Vein endothelial cell (primary cell): Measurements from ENCODE around the gene THOP1. TPM values are rescaled to one million over a fixed set of nuclear protein-coding genes. Genes with fewer than 3 reads are reported as not detected.

Source experiments
- total RNA-seq: library from RNA; depleted of rRNA; stranded (reverse); fragments of >200 nt; gene quantifications from 2 replicates; pipeline ENCODE4 v1.2.3, GENCODE V29; 2012

THOP1 gene
- total RNA-seq: 116 and 130 TPM in 2 replicates

GRCh38 chr19:2785244-2785997, at the start of gene THOP1:
Gene THOP1, plus strand, starts transcription at chr19:2785503. Its CDS starts 160 bp downstream, at chr19:2785663.

DNA sequence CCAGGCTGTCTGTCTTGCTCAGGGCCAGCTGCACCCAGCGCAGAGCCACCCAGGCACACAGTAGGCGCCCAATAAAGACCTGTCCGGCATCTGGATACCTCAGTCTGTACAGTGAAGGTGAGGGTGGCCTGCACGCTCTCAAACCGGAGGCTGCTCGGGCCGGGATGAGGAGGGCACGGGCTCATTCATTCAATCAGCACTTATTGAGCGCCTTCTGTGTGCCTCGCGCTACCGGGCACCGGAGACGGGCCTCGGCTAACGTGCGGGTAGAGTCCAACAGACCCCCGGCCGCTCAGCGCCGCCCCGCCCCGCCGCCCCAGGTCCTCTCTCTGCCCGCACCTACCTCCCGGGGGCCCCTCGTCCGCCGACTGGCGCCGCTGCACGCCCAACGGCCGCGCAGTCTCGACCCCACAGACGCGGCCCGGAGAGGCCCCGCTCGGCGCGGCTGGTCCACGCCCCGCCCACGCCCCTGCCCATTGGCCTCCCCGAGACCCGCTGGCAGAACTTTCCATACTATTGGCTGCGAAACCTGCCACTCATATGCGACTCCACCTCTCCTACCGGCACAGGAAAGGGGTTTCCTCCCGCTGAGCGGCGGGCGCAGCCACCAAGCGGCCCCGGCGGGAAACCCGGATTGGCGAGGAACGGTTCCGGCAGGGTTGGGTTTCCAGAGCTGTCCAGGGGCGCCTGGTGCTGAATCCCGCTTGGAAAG, 45.5 kb upstream of the THOP1 start, which contains the start of gene SLC39A3:
SLC39A3 (minus strand) TSS at position 416 of the 712 bp plus-strand sequence. CDS start 2,760 bp downstream, outside the sequence.

DNA sequence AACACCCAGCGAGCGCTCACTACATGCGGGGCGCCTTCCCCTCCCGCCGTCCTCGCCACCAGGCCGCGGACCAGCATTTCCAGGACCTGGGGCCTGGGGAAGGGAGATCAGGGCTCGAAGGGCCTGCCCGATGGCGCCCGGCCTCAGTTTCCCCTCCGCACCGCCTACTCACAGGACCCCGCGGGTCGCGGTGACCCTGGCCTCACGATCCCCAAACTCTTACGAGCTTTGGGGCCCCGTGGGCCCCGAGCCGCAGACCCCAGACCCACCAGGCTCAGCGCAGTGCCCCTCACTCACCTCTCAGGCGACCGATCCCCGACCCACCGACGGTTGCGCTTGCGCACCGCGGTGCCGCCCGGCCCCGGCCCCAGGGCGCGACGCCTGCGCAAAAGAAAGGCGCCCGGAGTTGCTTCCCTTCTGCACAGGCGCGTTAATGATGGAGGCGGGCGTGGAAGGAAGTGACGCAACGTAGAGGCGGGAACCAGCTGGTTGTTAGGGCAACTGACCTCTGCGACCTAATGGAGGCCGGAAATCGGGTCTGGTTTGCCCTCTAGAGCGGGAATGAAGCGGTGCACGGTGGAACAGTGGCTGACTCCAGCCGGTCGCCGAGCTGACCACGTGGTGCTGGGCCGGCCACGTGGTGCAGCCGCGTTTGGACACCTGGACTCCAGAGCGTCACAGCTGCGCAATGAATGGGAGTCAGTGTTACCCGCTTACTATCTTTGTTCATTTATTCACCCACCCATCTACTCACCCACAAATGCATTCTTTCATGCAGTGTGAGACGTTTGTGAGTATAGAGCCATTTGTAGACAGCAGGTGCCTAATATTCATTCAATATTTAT, 2.1 kb upstream of the THOP1 start, which contains the start of gene SGTA:
SGTA (minus strand) TSS at position 338 of the 845 bp plus-strand sequence. CDS start 14,205 bp downstream, outside the sequence.

DNA sequence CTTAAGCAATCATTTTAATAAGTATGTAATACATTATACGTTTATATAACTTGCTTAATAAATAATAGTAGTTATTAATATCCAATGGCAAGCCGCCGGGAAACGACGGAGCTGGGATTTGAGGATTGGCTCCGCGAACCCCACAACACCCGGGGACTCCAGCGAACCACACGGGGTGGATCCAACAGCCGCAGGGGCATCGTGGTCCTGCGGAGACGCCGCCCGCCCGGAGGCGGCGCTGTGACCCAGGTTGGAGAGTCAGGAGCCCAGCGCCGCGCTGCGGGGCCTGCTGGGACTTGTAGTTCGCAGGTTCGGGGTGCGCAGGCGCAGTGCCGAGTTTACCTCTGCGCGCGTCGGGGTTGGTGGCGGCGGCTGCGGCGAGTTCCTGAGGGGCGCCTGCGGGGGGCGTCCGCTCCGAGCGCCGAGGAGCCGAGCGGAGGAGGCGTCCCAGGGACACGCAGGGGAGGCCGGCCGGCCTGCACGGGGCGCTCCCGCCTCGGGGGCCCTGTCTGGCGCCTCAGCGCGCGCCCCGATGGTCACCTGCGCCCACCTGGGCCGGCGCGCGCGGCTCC, 34.3 kb downstream of the THOP1 start, which contains the start of gene ZNF554:
ZNF554 (plus strand) TSS at position 329 of the 572 bp plus-strand sequence; CDS start at position 533, 204 bp downstream.

GRCh38 chr19:2840794-2841791, 55.8 kb downstream of the THOP1 start, which contains the start of gene ZNF555:
Gene ZNF555, plus strand, starts transcription at chr19:2841475. Its CDS starts 98 bp downstream, at chr19:2841573.

Other genes starting within 250 kb of the THOP1 start
- gene GNG7, start 82.8 kb upstream of the THOP1 start, total RNA-seq: 0.48 and 0.98 TPM in 2 replicates
- 0.29 TPM in 1 of 2 replicates, not detected in the other for gene DIRAS1, start 64.1 kb upstream of the THOP1 start, total RNA-seq
- 25.6 and 31.7 TPM in 2 replicates for gene SLC39A3, start 45.5 kb upstream of the THOP1 start, total RNA-seq
- 75.9 and 86.6 TPM in 2 replicates for gene SGTA, start 2.2 kb upstream of the THOP1 start, total RNA-seq
- 2.0 and 4.2 TPM in 2 replicates for gene ZNF554, start 34.4 kb downstream of the THOP1 start, total RNA-seq
- gene ZNF555, start 56.0 kb downstream of the THOP1 start, total RNA-seq: 5.6 and 6.6 TPM in 2 replicates
- gene ZNF556, start 81.8 kb downstream of the THOP1 start, total RNA-seq: under 0.01 TPM in 1 of 2 replicates, not detected in the other
- gene ZNF57, start 115.4 kb downstream of the THOP1 start, total RNA-seq: 3.9 and 5.5 TPM in 2 replicates
- 5.2 and 6.2 TPM in 2 replicates for gene ZNF77, start 159.5 kb downstream of the THOP1 start, total RNA-seq
- gene TLE6, start 192.1 kb downstream of the THOP1 start, total RNA-seq: 1.1 and 1.6 TPM in 2 replicates
- gene TLE2, start 243.8 kb downstream of the THOP1 start, total RNA-seq: 13.0 and 34.6 TPM in 2 replicates